Epithelial cell of proximal tubule (primary cell): Measurements from ENCODE around the gene SLK. TPM values are rescaled to one million over a fixed set of nuclear protein-coding genes. Genes with fewer than 3 reads are reported as not detected.
A peak's percentile ranks its signal among the peaks of the same experiment; 100 is the strongest.

Experiments used
- DNase-seq: peaks from one replicate; pipeline ENCODE4 v3.0.0-alpha.2; 2011; ENCODE audit warnings: low read depth
- H3K4me3 ChIP-seq: 2 replicates; pipeline ENCODE4 v1.5.1; 2011; ENCODE audit warnings: low read depth, mild to moderate bottlenecking, low read length
- CTCF ChIP-seq: conservative IDR thresholded peaks from 2 replicates; pipeline ENCODE4 v1.5.1; 2012; ENCODE audit warnings: low read depth, mild to moderate bottlenecking, low read length
- total RNA-seq: library from RNA; depleted of rRNA; stranded (reverse); fragments of >200 nt; gene quantifications from 2 replicates; pipeline ENCODE4 v1.2.3, GENCODE V29; 2015

The SLK gene
- 25.8 and 30.4 TPM in 2 replicates for total RNA-seq

GRCh38 chr10:103966671-103967447, at the start of gene SLK:
Gene SLK (plus strand): TSS chr10:103967140. CDS start chr10:103967746, 606 bp downstream.
- no peak for DNase-seq
- H3K4me3 ChIP-seq, result peak within 1 kb of the TSS; percentile 95
- TF ChIP-seq CTCF, result no peak

GRCh38 chr10:103917302-103918052, 49.5 kb upstream of the SLK start:
- TF ChIP-seq CTCF, result no peak
- DNase-seq, result no peak
- peak overlapping the region; percentile 93 for H3K4me3 ChIP-seq

- H3K4me3 ChIP-seq, result peak within 1 kb of the TSS; percentile 93
- TF ChIP-seq CTCF, result peak; percentile 21
- DNase-seq, result peak; percentile 59
Observed at GRCh38 chr10:103918053-103918846, 48.7 kb upstream of the SLK start, which contains the start of gene STN1. Gene STN1 (minus strand): TSS chr10:103918184. CDS start chr10:103917594, 590 bp downstream.

- DNase-seq, result no peak
- no peak overlapping the region for H3K4me3 ChIP-seq
- TF ChIP-seq CTCF, result no peak
Observed at GRCh38 chr10:103919648-103920025, 47.3 kb upstream of the SLK start.

- no peak for TF ChIP-seq CTCF
- H3K4me3 ChIP-seq, result no peak overlapping the region
- no peak for DNase-seq
Observed at GRCh38 chr10:103921248-103921647, 45.7 kb upstream of the SLK start.

- H3K4me3 ChIP-seq, result no peak overlapping the region
- no peak for TF ChIP-seq CTCF
- no peak for DNase-seq
Observed at GRCh38 chr10:103921750-103922195, 45.2 kb upstream of the SLK start.
